HepG2 (cell line): Measurements from ENCODE around the gene MED22. TPM values are rescaled to one million over a fixed set of nuclear protein-coding genes. Genes with fewer than 3 reads are reported as not detected.
A peak's percentile ranks its signal among the peaks of the same experiment; 100 is the strongest.

ENCODE experiments used
- DBP ChIP-seq: sonication (generic); formaldehyde crosslinking; IDR thresholded peaks from 2 replicates; pipeline ENCODE4 v1.4.0; 2020; ENCODE audit warnings: missing genetic modification reagents; ENCODE audit errors: not compliant biosample characterization
- E2F5 ChIP-seq: sonication (generic); formaldehyde crosslinking; conservative IDR thresholded peaks from 2 replicates; pipeline ENCODE4 v1.4.0; 2020; ENCODE audit warnings: missing genetic modification reagents
- MAFK ChIP-seq, 2 experiments: IDR thresholded peaks in 1 of 2; conservative IDR thresholded peaks in 1 of 2; 2 replicates each; pipeline ENCODE4 v1.6.1; 2011; ENCODE audit warnings: improper control_type of control experiment in 2 of 2, low read length in 2 of 2
- MEF2D ChIP-seq: sonication (generic); formaldehyde crosslinking; IDR thresholded peaks from 2 replicates; pipeline ENCODE4 v1.5.1; 2020; ENCODE audit warnings: mild to moderate bottlenecking, missing genetic modification reagents
- NFRKB ChIP-seq: fragments of 450-650 bp; IDR thresholded peaks from 2 replicates; pipeline ENCODE4 v1.6.1; 2017
- STAT5B ChIP-seq: sonication (generic); formaldehyde crosslinking; IDR thresholded peaks from 2 replicates; pipeline ENCODE4 v1.4.0; 2020; ENCODE audit warnings: missing genetic modification reagents
- THAP8 ChIP-seq: sonication (generic); formaldehyde crosslinking; IDR thresholded peaks from 2 replicates; pipeline ENCODE4 v1.5.1; 2020; ENCODE audit warnings: missing genetic modification reagents, mild to moderate bottlenecking, borderline replicate concordance
- ZNF142 ChIP-seq: sonication (generic); formaldehyde crosslinking; IDR thresholded peaks from 2 replicates; pipeline ENCODE4 v1.4.0; 2020; ENCODE audit warnings: missing genetic modification reagents
- ZNF292 ChIP-seq: sonication (generic); formaldehyde crosslinking; IDR thresholded peaks from 2 replicates; pipeline ENCODE4 v1.8.1; 2022; ENCODE audit warnings: mild to moderate bottlenecking, low read depth, missing genetic modification reagents, borderline replicate concordance
- ZNF335 ChIP-seq: sonication (generic); formaldehyde crosslinking; IDR thresholded peaks from 2 replicates; pipeline ENCODE4 v1.4.0; 2020; ENCODE audit warnings: missing genetic modification reagents
- ZNF543 ChIP-seq: sonication (generic); formaldehyde crosslinking; IDR thresholded peaks from 2 replicates; pipeline ENCODE4 v1.4.0; 2020; ENCODE audit warnings: mild to moderate bottlenecking, missing genetic modification reagents
- ZNF615 ChIP-seq: sonication (generic); formaldehyde crosslinking; IDR thresholded peaks from 2 replicates; pipeline ENCODE4 v1.5.0; 2020; ENCODE audit warnings: mild to moderate bottlenecking, missing genetic modification reagents, borderline replicate concordance
- ZNF639 ChIP-seq: conservative IDR thresholded peaks from 2 replicates; pipeline ENCODE4 v1.6.1; 2018; ENCODE audit warnings: missing genetic modification reagents
- ZNF850 ChIP-seq: sonication (generic); formaldehyde crosslinking; conservative IDR thresholded peaks from 2 replicates; pipeline ENCODE4 v1.9.0; 2021; ENCODE audit warnings: mild to moderate bottlenecking, missing genetic modification reagents
- ZSCAN21 ChIP-seq: sonication (generic); formaldehyde crosslinking; IDR thresholded peaks from 2 replicates; pipeline ENCODE4 v1.8.0; 2022; ENCODE audit warnings: mild to moderate bottlenecking, missing genetic modification reagents, moderate library complexity, borderline replicate concordance
- polyA plus RNA-seq, 8 experiments: library from polyadenylated mRNA; depleted of rRNA in 3 of 8; stranded (reverse) in 7 of 8; unstranded in 1 of 8; fragments of >200 nt; fragmentation: Illumina TruSeq in 4 of 8; extraction: Trizol in 4 of 8; gene quantifications; 2 replicates each; pipeline versions ENCODE4 v1.2.1 to v1.2.3, GENCODE V29; 2011 to 2016; ENCODE audit warnings: low read depth in 4 of 8, missing spikeins in 1 of 8, mixed read lengths in 1 of 8; ENCODE audit not compliant: insufficient read depth in 1 of 8
- total RNA-seq, 5 experiments: library from RNA; depleted of rRNA; stranded (reverse); fragments of >200 nt; fragmentation: Illumina TruSeq; extraction: Trizol; gene quantifications; 2 replicates each; pipeline ENCODE4 v1.2.3, GENCODE V29; 2016; ENCODE audit warnings: low read depth in 1 of 5

Gene MED22
- total and polyA plus RNA-seq, 2 of the 13 experiments (the other 11 are each of a cell fraction or from before 2014, with no cell fraction given), result 15.8 to 22.1 TPM

- TF ChIP-seq DBP (CRISPR knock-in tag), result no peak
- TF ChIP-seq ZNF335, result no peak
- no peak for TF ChIP-seq ZNF543 (CRISPR knock-in tag)
- no peak for TF ChIP-seq ZNF850 (CRISPR knock-in tag)
- no peak for TF ChIP-seq ZNF292 (CRISPR knock-in tag)
- no peak for TF ChIP-seq ZNF615 (CRISPR knock-in tag)
- 0 out of 2 replicates have a peak, but pooled peaks have one; percentile 32 for TF ChIP-seq ZNF142 (CRISPR knock-in tag)
- TF ChIP-seq MAFK (conservative IDR thresholded peaks at IDR 0.05 in 1 of 2, IDR thresholded peaks at IDR 0.05 in 1 of 2; ENCODE audit: low read length in 2 of 2), result no peak
- no peak for TF ChIP-seq MEF2D (CRISPR knock-in tag)
- TF ChIP-seq THAP8 (CRISPR knock-in tag), result no peak
- no peak for TF ChIP-seq NFRKB
- TF ChIP-seq ZNF639 (CRISPR knock-in tag), result no peak
- no peak for TF ChIP-seq STAT5B (CRISPR knock-in tag)
- TF ChIP-seq ZSCAN21 (CRISPR knock-in tag), result peak; percentile 54; the same call in 1 of the 2 replicates
- no peak for TF ChIP-seq E2F5 (CRISPR knock-in tag)
These were observed 4.1 kb upstream of the MED22 start (continued) for GRCh38 chr9:133351908-133352634.
